Activated T-helper 17 cell treated with anti-CD3 and anti-CD28 coated beads, Interleukin-2, amount 50 U/mL, for 72 hours (primary cell): ENCODE results near the gene SORBS1. TPM values are rescaled to one million over a fixed set of nuclear protein-coding genes. Genes with fewer than 3 reads are reported as not detected.

Experiments used
- ATAC-seq: fragments of 150-1000 bp; cut with Tn5 transposase; replicated peaks from 2 replicates; pipeline ENCODE4 v1.10.0; 2021; ENCODE audit warnings: mild to moderate bottlenecking, moderate library complexity
- H3K27ac Mint-ChIP-seq: one replicate; pipeline ENCODE4 v1.8.0; 2022; ENCODE audit warnings: mixed read lengths
- H3K27me3 Mint-ChIP-seq: one replicate; pipeline ENCODE4 v1.8.0; 2022; ENCODE audit warnings: mixed read lengths
- H3K36me3 Mint-ChIP-seq: one replicate; pipeline ENCODE4 v1.8.0; 2022; ENCODE audit warnings: low read depth, mild to moderate bottlenecking, mixed read lengths
- H3K4me1 Mint-ChIP-seq: one replicate; pipeline ENCODE4 v1.8.0; 2022; ENCODE audit warnings: mixed read lengths
- H3K4me3 Mint-ChIP-seq: one replicate; pipeline ENCODE4 v1.8.0; 2022; ENCODE audit warnings: mild to moderate bottlenecking, mixed read lengths
- H3K9me3 Mint-ChIP-seq: one replicate; pipeline ENCODE4 v1.8.0; 2022; ENCODE audit warnings: mixed read lengths
- total RNA-seq, 2 donors: library from RNA; stranded (reverse); gene quantifications; one replicate each; pipeline ENCODE4 v1.2.3, GENCODE V29; 2022

Gene SORBS1
- total RNA-seq, 2 donors from 2014 or later = 1.1 to 3.4 TPM

GRCh38 chr10:95539560-95540284 lies 21.4 kb downstream of the SORBS1 start:
- H3K9me3 Mint-ChIP-seq = no peaks in the 10 kb centered on the region
- H3K4me3 Mint-ChIP-seq = no peak overlapping the region
- no peaks in the 10 kb centered on the region for H3K4me1 Mint-ChIP-seq
- no peak overlapping the region for H3K27ac Mint-ChIP-seq
- no peaks in the 10 kb centered on the region for H3K27me3 Mint-ChIP-seq
- no peak for ATAC-seq
- H3K36me3 Mint-ChIP-seq = no peaks in the 10 kb centered on the region

GRCh38 chr10:95538412-95538811 lies 22.8 kb downstream of the SORBS1 start:
- no peak for ATAC-seq
- H3K4me1 Mint-ChIP-seq = no peaks in the 10 kb centered on the region

GRCh38 chr10:95537542-95537927 lies 23.6 kb downstream of the SORBS1 start:
- no peaks in the 10 kb centered on the region for H3K27me3 Mint-ChIP-seq
- no peak overlapping the region for H3K4me3 Mint-ChIP-seq
- H3K36me3 Mint-ChIP-seq = no peaks in the 10 kb centered on the region
- no peaks in the 10 kb centered on the region for H3K9me3 Mint-ChIP-seq
- no peak overlapping the region for H3K27ac Mint-ChIP-seq
- peak; percentile 63 for ATAC-seq
- H3K4me1 Mint-ChIP-seq = no peaks in the 10 kb centered on the region

More at GRCh38 chr10:95538412-95538811, 22.8 kb downstream of the SORBS1 start:
- Mint-ChIP-seq H3K27ac (no peak overlapping the region), H3K9me3 (no peaks in the 10 kb centered on the region), H3K4me3 (no peak overlapping the region), H3K27me3 (no peaks in the 10 kb centered on the region), H3K36me3 (no peaks in the 10 kb centered on the region)

DNA sequence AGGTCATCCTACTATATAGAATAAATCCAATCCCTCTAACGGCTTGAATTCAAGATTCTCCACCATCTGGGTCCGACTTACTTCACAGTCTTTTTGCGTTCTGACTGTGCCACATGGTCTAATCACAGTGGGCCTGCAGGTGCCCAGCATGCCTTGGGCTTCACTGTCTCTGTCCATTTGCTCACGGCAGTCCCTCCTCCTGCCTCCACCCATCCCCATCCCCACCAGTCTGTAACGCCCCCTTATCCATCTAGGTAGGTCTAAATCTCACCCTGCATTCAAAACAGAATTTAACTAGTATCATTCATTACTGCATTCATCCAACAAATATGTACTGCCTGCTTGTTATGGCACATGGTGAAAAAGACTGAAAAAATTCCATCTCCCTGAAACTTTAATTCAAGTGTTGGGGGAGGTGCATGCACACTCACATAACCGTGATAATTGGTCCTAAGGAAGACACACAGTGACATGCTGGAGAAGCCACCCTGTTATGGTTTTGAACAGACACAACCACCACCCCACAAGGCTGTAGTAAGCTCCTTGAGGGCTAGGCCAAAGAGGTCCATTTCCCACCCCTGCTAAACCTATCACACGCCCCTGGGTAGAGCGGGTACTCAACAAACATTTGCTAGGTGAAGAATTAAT lies 24.2 kb downstream of the SORBS1 start:
- Mint-ChIP-seq H3K27ac (no peak overlapping the region), H3K4me1 (no peaks in the 10 kb centered on the region), H3K9me3 (no peaks in the 10 kb centered on the region), H3K4me3 (no peak overlapping the region), H3K36me3 (no peaks in the 10 kb centered on the region), H3K27me3 (no peaks in the 10 kb centered on the region)
- no peak for ATAC-seq

DNA sequence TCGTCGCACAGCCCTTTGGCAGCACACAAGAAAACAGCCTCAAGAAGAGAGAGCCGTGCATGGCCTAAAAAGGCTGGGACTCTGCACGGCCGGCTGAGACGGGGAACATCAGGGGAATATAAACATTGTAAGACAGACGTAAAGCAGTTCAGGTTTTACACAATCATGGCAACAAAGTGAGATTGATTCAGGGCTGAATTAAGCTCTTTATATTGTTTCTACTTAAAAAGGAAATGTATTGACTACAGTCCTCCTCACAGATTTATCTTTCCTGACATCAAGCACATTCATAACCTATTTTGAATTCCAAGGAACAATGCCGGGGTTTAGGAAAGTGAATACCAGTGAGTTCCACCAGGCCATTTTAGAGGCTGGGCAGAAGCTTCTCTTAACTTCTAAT lies 25.2 kb downstream of the SORBS1 start:
- H3K27ac Mint-ChIP-seq = no peak overlapping the region
- no peaks in the 10 kb centered on the region for H3K36me3 Mint-ChIP-seq
- no peak overlapping the region for H3K4me3 Mint-ChIP-seq
- no peaks in the 10 kb centered on the region for H3K27me3 Mint-ChIP-seq
- no peaks in the 10 kb centered on the region for H3K4me1 Mint-ChIP-seq
- ATAC-seq = no peak
- no peaks in the 10 kb centered on the region for H3K9me3 Mint-ChIP-seq

DNA sequence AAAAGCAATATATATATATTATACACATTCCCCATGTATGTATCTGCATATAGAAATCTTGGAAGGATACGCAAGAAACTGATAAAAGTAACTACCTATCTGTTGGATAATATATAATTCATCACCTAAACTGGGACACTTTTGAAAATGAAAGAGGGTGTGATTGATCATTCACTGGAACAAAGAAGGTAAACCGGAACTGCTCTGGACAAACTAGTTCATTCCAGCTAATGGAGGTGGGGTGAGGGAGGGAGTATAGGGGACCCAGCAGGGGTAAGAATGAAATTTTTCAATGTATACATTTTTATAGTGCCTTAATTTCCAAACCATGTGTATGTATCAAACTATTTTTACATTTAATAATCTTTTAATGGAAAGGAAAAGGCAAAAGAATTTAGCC lies 25.6 kb downstream of the SORBS1 start:
- H3K9me3 Mint-ChIP-seq = no peaks in the 10 kb centered on the region
- H3K27ac Mint-ChIP-seq = no peak overlapping the region
- H3K27me3 Mint-ChIP-seq = no peaks in the 10 kb centered on the region
- no peaks in the 10 kb centered on the region for H3K36me3 Mint-ChIP-seq
- no peaks in the 10 kb centered on the region for H3K4me1 Mint-ChIP-seq
- ATAC-seq = no peak
- H3K4me3 Mint-ChIP-seq = no peak overlapping the region

DNA sequence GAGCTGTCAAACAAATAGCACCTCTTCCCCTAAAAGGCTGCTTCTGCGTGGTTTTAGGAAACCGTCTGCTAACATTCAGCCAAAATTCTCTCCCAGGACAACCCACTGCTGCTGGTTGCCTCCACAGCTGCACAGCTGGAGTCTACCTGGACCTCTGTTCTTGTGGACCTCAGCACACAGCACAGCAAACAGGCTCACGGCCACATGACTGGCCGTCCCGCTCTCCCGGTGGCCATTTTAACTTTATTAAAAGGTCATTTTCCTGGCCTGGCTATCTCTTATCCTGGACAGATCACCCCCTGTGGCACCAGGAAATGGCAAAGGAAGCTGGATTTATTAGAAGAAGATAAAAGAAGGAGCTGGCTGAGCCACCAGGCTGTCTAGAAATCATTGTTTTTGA lies 27.6 kb downstream of the SORBS1 start:
- ATAC-seq = no peak
- no peaks in the 10 kb centered on the region for H3K9me3 Mint-ChIP-seq
- no peak overlapping the region for H3K4me3 Mint-ChIP-seq
- no peaks in the 10 kb centered on the region for H3K36me3 Mint-ChIP-seq
- no peak overlapping the region for H3K27ac Mint-ChIP-seq
- H3K4me1 Mint-ChIP-seq = peaks cover 3% of the 10 kb centered on the region
- H3K27me3 Mint-ChIP-seq = peaks cover 6% of the 10 kb centered on the region

- peaks cover 3% of the 10 kb centered on the region for H3K4me1 Mint-ChIP-seq
- no peak overlapping the region for H3K27ac Mint-ChIP-seq
- H3K4me3 Mint-ChIP-seq = no peak overlapping the region
- H3K9me3 Mint-ChIP-seq = no peaks in the 10 kb centered on the region
- no peak for ATAC-seq
- H3K27me3 Mint-ChIP-seq = peaks cover 10% of the 10 kb centered on the region
- H3K36me3 Mint-ChIP-seq = no peaks in the 10 kb centered on the region
Measured at GRCh38 chr10:95532536-95532935, 28.6 kb downstream of the SORBS1 start.

GRCh38 chr10:95531994-95532399 lies 29.2 kb downstream of the SORBS1 start:
- no peaks in the 10 kb centered on the region for H3K9me3 Mint-ChIP-seq
- no peak overlapping the region for H3K4me3 Mint-ChIP-seq
- peaks cover 12% of the 10 kb centered on the region for H3K27me3 Mint-ChIP-seq
- no peak for ATAC-seq
- H3K4me1 Mint-ChIP-seq = peaks cover 3% of the 10 kb centered on the region
- no peaks in the 10 kb centered on the region for H3K36me3 Mint-ChIP-seq
- H3K27ac Mint-ChIP-seq = no peak overlapping the region

- H3K9me3 Mint-ChIP-seq = no peaks in the 10 kb centered on the region
- no peak overlapping the region for H3K4me3 Mint-ChIP-seq
- peak overlapping the region; percentile 21 for H3K27ac Mint-ChIP-seq
- no peak for ATAC-seq
- no peaks in the 10 kb centered on the region for H3K36me3 Mint-ChIP-seq
- H3K4me1 Mint-ChIP-seq = peaks cover 3% of the 10 kb centered on the region
- H3K27me3 Mint-ChIP-seq = peaks cover 12% of the 10 kb centered on the region
Measured at GRCh38 chr10:95531058-95531809, 29.9 kb downstream of the SORBS1 start.

DNA sequence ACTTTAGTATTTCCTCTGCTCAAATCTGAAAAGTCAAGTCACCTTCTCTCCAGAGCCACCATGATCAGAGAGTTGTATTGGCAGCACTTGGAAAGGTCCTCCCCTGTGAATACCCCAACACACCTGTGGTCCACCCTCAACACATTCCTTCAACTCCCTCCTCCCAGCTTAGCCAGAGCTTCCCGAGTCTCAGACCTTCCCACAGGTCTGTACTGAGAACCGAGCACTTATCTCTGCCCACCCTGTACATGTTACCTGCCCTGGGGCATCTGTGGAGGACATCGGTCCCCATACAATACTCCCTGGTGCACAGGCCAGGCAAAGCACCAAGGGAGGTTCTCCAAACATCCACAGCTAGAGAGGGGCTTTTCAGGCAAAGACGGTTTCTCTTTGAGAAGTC lies 30.6 kb downstream of the SORBS1 start:
- H3K27me3 Mint-ChIP-seq = peaks cover 12% of the 10 kb centered on the region
- no peaks in the 10 kb centered on the region for H3K9me3 Mint-ChIP-seq
- no peaks in the 10 kb centered on the region for H3K36me3 Mint-ChIP-seq
- no peak overlapping the region for H3K4me3 Mint-ChIP-seq
- peaks cover 3% of the 10 kb centered on the region for H3K4me1 Mint-ChIP-seq
- ATAC-seq = no peak
- peak overlapping the region; percentile 21 for H3K27ac Mint-ChIP-seq

DNA sequence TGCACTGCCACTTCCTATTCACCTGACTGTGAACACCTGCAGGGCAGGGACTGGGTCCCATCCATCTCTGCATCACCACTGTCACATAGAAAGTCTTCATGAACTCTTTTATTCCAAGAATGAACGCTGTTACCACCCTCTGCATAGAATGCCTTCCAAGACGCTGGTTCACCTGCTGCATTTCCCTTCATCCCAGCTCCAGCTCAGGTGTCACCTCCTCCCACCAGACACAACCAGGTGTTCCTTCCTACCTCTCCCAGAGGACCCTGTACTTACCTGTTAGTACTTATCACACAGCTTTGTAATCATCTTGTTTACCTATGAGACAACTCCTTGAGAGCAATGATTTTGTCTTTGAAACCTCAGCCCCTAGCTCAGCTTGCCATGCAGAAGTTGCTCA lies 31.1 kb downstream of the SORBS1 start:
- peaks cover 12% of the 10 kb centered on the region for H3K27me3 Mint-ChIP-seq
- no peaks in the 10 kb centered on the region for H3K9me3 Mint-ChIP-seq
- ATAC-seq = no peak
- no peaks in the 10 kb centered on the region for H3K36me3 Mint-ChIP-seq
- H3K27ac Mint-ChIP-seq = peak overlapping the region; percentile 1
- H3K4me3 Mint-ChIP-seq = no peak overlapping the region
- H3K4me1 Mint-ChIP-seq = peaks cover 3% of the 10 kb centered on the region

DNA sequence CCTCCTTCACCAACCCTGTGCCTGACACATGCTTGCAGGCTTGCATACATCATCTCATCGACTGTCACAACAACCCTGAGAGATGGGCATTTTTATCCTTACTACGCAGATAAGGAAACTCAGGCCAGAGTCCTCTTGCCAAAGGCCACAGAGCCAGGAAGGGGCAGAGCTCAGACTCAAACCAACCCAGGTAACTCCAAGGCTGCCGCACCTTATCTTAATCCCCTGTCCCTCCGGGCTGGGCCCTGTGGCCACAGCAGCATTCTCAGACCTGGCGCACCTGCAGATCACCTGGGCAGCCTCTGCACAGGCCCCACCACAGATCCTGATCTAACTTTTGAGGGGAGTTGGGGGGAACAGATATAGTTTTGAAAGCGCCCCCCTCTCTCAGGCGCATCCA lies 35.1 kb downstream of the SORBS1 start:
- peaks cover 12% of the 10 kb centered on the region for H3K27me3 Mint-ChIP-seq

GRCh38 chr10:95525033-95525418 lies 36.1 kb downstream of the SORBS1 start:
- Mint-ChIP-seq H3K27me3 (peaks cover 10% of the 10 kb centered on the region), H3K27ac (no peak overlapping the region), H3K4me3 (no peak overlapping the region), H3K36me3 (no peaks in the 10 kb centered on the region), H3K4me1 (peaks cover 3% of the 10 kb centered on the region), H3K9me3 (no peaks in the 10 kb centered on the region)
- peak; percentile 17 for ATAC-seq

More for the DNA sequence above, 35.1 kb downstream of the SORBS1 start:
- Mint-ChIP-seq H3K27ac (no peak overlapping the region), H3K36me3 (no peaks in the 10 kb centered on the region), H3K4me1 (peaks cover 3% of the 10 kb centered on the region), H3K4me3 (no peak overlapping the region), H3K9me3 (no peaks in the 10 kb centered on the region)
- no peak for ATAC-seq
